Sigmoid colon (tissue), 7 donors: ENCODE results near the gene TPGS2. TPM values are rescaled to one million over a fixed set of nuclear protein-coding genes. Genes with fewer than 3 reads are reported as not detected.
"Not testable (repeated sequence)": the region's sequence is repeated elsewhere in the genome, so short reads cannot be mapped to it uniquely, and the experiment has no call there.

Source experiments
- DNase-seq: peaks from one replicate; pipeline ENCODE4 v3.0.0-alpha.2; 2019
- H3K27ac ChIP-seq, 4 donors: fragments of 200-600 bp; sonication (generic); one replicate each; pipeline ENCODE4 v1.5.1; 2016 to 2019; ENCODE audit warnings: mild to moderate bottlenecking in 1 of 4
- H3K27me3 ChIP-seq, 3 donors: fragments of 200-600 bp; sonication (generic); one replicate each; pipeline ENCODE4 v1.5.1; 2019; ENCODE audit warnings: mild to moderate bottlenecking in 1 of 3
- H3K36me3 ChIP-seq, 4 donors: fragments of 200-600 bp; sonication (generic); one replicate each; pipeline ENCODE4 v1.5.1; 2016 to 2019
- H3K4me1 ChIP-seq, 4 donors: fragments of 200-600 bp; sonication (generic); one replicate each; pipeline ENCODE4 v1.5.1; 2017 to 2019
- H3K4me3 ChIP-seq, 4 donors: fragments of 200-600 bp; sonication (generic); one replicate each; pipeline ENCODE4 v1.5.1; 2017 to 2019; ENCODE audit warnings: mild to moderate bottlenecking in 2 of 4, moderate library complexity in 1 of 4
- H3K9me3 ChIP-seq, 4 donors: fragments of 200-600 bp in 3 of 4; sonication (generic) in 3 of 4; one replicate each; pipeline versions ENCODE4 v1.5.1 to v1.6.1; 2013 to 2019
- EP300 ChIP-seq, 4 donors: sonication (generic); formaldehyde crosslinking; IDR thresholded peaks; one replicate each; pipeline ENCODE4 v1.6.1; 2017; ENCODE audit warnings: antibody characterized with exemption in 4 of 4
- POLR2A ChIP-seq, 2 donors: fragments of 450-650 bp; IDR thresholded peaks; one replicate each; pipeline ENCODE4 v1.6.1; 2016; ENCODE audit warnings: antibody characterized with exemption in 2 of 2, mild to moderate bottlenecking in 2 of 2, moderate library complexity in 2 of 2
- POLR2AphosphoS5 ChIP-seq, 4 donors: sonication (generic); formaldehyde crosslinking; IDR thresholded peaks; one replicate each; pipeline ENCODE4 v1.6.1; 2017; ENCODE audit warnings: antibody characterized with exemption in 4 of 4
- WGBS, 2 donors: extraction: QIAGEN DNeasy Blood & Tissue Kit; methylation state at CpG; one replicate each; pipeline ENCODE4 v1.1.7; 2013; 5-methylcytosine and 5-hydroxymethylcytosine counted together
- intact Hi-C: fragments of 100-400 bp; cut with DNase I; formaldehyde crosslinking; loops from one replicate; pipeline ENCODE4 v1.15.1; 2023
- polyA plus RNA-seq, 3 donors: library from polyadenylated mRNA; stranded (reverse); fragments of 200-250 nt; gene quantifications; one replicate each; pipeline ENCODE4 v1.2.3, GENCODE V29; 2013
- total RNA-seq, 4 donors: library from RNA; depleted of rRNA; stranded (reverse); fragments of >200 nt; gene quantifications; one replicate each; pipeline ENCODE4 v1.1.0, GENCODE V29; 2016
- TF ChIP-seq, protein P1 (sequence below), 4 experiments: fragments of 450-650 bp in 3 of 4; fragments of 200-600 bp in 1 of 4; IDR thresholded peaks; one replicate each; pipeline ENCODE4 v1.5.1; 2016 to 2019; ENCODE audit warnings: antibody characterized with exemption in 4 of 4, mild to moderate bottlenecking in 3 of 4, moderate library complexity in 2 of 4
- donor health status: healthy with polysubstance abuse.
- donor health status: Bipolar disorder and iron deficiency.
- donor health status: healthy.

Gene TPGS2
- total and polyA plus RNA-seq, 7 donors = 43.2 to 96.9 (median 62.6) TPM

DNA sequence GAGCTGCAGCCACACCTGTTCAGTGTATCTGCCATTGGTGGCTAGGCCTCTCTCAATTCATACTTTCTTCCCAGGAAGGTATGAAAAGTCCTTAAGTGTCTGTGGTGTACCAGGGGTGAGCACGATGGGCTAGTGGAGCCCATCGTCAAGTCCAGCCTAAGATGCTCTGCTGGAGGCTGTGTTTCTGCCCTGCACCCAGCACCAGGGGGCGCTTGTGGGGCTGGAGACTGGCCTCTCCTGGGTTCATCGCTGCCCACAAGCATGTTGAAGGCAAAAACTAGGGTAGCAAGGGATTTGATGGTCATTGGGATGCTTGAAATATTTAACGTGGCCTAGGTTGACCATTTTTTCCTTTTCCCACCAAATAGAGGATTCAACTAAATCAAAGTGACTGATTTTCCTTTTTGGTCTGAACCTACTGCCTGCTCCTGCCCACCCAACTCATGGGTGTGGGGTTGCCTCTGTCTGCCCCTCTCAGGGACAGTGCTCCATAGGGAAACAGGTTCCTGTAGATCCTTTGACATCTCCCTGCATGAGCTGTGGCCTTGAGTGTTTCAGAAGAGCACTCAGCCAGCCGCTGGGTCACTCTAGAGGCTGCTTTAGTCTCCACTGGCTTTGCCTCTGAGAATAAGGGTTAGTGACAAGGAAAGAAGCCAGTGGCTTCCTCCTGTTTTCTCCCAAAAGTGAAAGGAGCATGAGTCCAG lies 59.0 kb downstream of the TPGS2 start:
- WGBS, 2 donors = 83 to 85% methylated on average over 6 of the region's 6 CpGs
- no peak overlapping the region for H3K27ac ChIP-seq
- DNase-seq = no peak

DNA sequence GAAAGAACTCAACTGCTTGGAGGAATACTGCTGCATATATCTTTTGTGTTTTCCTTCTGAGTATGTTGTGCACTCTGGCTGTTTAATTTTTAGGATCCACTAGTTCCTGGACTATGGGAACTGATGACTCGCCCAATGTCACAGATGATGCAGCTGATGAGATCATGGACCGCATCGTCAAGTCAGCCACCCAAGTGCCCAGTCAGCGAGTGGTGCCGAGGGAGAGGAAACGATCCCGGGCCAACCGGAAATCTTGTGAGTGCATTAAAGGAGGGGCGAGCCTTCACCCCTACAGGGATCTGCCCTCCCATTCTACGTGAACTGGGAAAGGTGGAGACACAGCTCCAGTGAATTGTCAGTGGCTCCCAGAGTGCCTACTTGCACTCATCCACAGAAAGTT lies 59.6 kb downstream of the TPGS2 start:
- Histone ChIP-seq H3K4me1 (no peaks in the 10 kb centered on the region), H3K27me3 (no peaks in the 10 kb centered on the region), H3K27ac (no peak overlapping the region), H3K9me3 (no peaks in the 10 kb centered on the region), H3K4me3 (no peak overlapping the region), H3K36me3 (peaks cover 0 to 17% (median 0%) of the 10 kb centered on the region in 4 donors)
- intact Hi-C loops = no loop called here
- 94 to 96% methylated on average over 10 of the region's 10 CpGs for WGBS, 2 donors
- no peak for DNase-seq
- TF ChIP-seq POLR2A (IDR thresholded peaks at IDR 0.05) = no peak
- no peak for TF ChIP-seq EP300 (IDR thresholded peaks at IDR 0.05)
- no peak for TF ChIP-seq POLR2AphosphoS5 (IDR thresholded peaks at IDR 0.05)
- TF ChIP-seq, protein P1, sequence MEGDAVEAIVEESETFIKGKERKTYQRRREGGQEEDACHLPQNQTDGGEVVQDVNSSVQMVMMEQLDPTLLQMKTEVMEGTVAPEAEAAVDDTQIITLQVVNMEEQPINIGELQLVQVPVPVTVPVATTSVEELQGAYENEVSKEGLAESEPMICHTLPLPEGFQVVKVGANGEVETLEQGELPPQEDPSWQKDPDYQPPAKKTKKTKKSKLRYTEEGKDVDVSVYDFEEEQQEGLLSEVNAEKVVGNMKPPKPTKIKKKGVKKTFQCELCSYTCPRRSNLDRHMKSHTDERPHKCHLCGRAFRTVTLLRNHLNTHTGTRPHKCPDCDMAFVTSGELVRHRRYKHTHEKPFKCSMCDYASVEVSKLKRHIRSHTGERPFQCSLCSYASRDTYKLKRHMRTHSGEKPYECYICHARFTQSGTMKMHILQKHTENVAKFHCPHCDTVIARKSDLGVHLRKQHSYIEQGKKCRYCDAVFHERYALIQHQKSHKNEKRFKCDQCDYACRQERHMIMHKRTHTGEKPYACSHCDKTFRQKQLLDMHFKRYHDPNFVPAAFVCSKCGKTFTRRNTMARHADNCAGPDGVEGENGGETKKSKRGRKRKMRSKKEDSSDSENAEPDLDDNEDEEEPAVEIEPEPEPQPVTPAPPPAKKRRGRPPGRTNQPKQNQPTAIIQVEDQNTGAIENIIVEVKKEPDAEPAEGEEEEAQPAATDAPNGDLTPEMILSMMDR (IDR thresholded peaks at IDR 0.05) = no peak

More for the DNA sequence above, 59.0 kb downstream of the TPGS2 start:
- TF ChIP-seq POLR2A (IDR thresholded peaks at IDR 0.05) (no peak), EP300 (IDR thresholded peaks at IDR 0.05) (no peak), POLR2AphosphoS5 (IDR thresholded peaks at IDR 0.05) (no peak)
- TF ChIP-seq, protein P1 (IDR thresholded peaks at IDR 0.05) = no peak
- intact Hi-C loops = no loop called here
- H3K36me3 ChIP-seq = peaks cover 0 to 20% (median 0%) of the 10 kb centered on the region in 4 donors
- H3K4me1 ChIP-seq = no peaks in the 10 kb centered on the region
- H3K4me3 ChIP-seq = no peak overlapping the region
- H3K27me3 ChIP-seq = no peaks in the 10 kb centered on the region
- H3K9me3 ChIP-seq = no peaks in the 10 kb centered on the region

DNA sequence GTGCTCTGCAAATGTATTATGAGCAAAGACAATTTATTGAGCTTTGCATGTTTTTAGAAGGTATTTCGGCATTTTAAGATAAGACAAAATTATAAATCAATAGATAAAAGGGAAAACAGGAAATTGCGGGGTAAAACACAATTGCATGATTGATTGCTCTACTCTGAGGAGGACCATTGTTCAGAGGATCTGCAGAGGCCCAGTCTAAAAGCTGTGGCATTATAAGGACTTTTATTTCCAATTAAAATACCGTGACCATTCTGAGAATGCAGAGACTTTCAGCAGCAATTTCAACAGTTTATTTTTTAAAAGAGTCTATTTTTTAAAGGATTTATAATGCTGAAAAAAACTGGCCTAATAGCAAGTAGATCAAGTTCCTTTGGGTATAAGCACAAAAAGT lies 62.0 kb downstream of the TPGS2 start:
- intact Hi-C loops = no loop called here
- 62 to 74% methylated on average over 3 of the region's 3 CpGs for WGBS, 2 donors

DNA sequence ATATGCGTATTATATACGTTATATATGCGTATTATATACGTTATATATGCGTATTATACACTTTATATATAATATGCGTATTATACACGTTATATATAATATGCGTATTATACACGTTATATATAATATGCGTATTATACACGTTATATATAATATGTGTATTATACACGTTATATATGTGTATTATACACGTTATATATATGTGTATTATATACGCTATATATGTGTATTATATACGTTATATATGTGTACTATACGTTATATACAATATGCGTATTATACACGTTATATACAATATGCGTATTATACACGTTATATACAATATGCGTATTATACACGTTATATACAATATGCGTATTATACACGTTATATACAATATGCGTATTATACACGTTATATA lies 65.8 kb downstream of the TPGS2 start:
- H3K27ac ChIP-seq, intact Hi-C loops, H3K27me3 ChIP-seq, H3K4me1 ChIP-seq, DNase-seq, H3K9me3 ChIP-seq, H3K4me3 ChIP-seq: not testable (repeated sequence)
- 95 to 96% methylated on average over 24 of the region's 26 CpGs for WGBS, 2 donors
- H3K36me3 ChIP-seq = peaks cover 0 to 17% (median 0%) of the 10 kb centered on the region in 4 donors

More for the DNA sequence above, 62.0 kb downstream of the TPGS2 start:
- DNase-seq = no peak
- Histone ChIP-seq H3K27me3 (no peaks in the 10 kb centered on the region), H3K4me1 (no peaks in the 10 kb centered on the region), H3K36me3 (peaks cover 0 to 14% (median 0%) of the 10 kb centered on the region in 4 donors), H3K4me3 (no peak overlapping the region), H3K27ac (no peak overlapping the region), H3K9me3 (no peaks in the 10 kb centered on the region)
- no peak for TF ChIP-seq EP300 (IDR thresholded peaks at IDR 0.05)

DNA sequence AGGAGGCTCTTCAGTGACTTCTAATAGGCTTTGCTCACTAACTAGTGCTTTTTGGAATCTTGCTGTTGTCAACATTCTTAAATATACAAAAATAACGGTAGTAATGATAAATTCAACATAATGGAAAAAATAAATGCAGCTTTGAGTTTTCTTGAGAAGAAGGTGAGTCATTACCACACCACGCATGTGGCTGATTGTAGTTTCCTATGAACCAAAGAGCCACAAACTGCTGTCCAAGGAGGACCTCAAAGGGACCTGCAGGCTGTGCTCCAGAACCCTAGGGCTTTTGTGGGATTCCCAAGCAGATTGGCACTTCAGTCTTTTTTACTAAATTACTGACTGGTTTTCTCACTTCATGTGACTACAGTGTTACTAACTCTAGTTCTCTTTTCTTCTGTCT lies 66.7 kb downstream of the TPGS2 start:
- DNase-seq = no peak
- no peak for TF ChIP-seq POLR2AphosphoS5 (IDR thresholded peaks at IDR 0.05)
- no peak for TF ChIP-seq EP300 (IDR thresholded peaks at IDR 0.05)
- no peak for TF ChIP-seq POLR2A (IDR thresholded peaks at IDR 0.05)
- TF ChIP-seq, protein P1 (IDR thresholded peaks at IDR 0.05) = no peak
- peaks cover 0 to 17% (median 0%) of the 10 kb centered on the region in 4 donors for H3K36me3 ChIP-seq
- no peak overlapping the region for H3K4me3 ChIP-seq
- peaks cover 0 to 6% (median 2%) of the 10 kb centered on the region in 4 donors for H3K4me1 ChIP-seq
- no peak overlapping the region for H3K27ac ChIP-seq
- no peaks in the 10 kb centered on the region for H3K9me3 ChIP-seq
- intact Hi-C loops = no loop called here
- WGBS, 2 donors = 85 to 88% methylated on average over 2 of the region's 2 CpGs
- H3K27me3 ChIP-seq = no peaks in the 10 kb centered on the region
